Erythroblast (primary cell): ENCODE measurements around the gene PKN2.

Experiments
- GATA1 ChIP-seq: IDR thresholded peaks from 2 replicates; pipeline ENCODE4 v1.6.1; 2011; ENCODE audit warnings: low read depth, mild to moderate bottlenecking, control low read depth, low read length, moderate library complexity
- POLR2A ChIP-seq: IDR thresholded peaks from 2 replicates; pipeline ENCODE4 v1.6.1; 2011; ENCODE audit warnings: mild to moderate bottlenecking, low read length

DNA sequence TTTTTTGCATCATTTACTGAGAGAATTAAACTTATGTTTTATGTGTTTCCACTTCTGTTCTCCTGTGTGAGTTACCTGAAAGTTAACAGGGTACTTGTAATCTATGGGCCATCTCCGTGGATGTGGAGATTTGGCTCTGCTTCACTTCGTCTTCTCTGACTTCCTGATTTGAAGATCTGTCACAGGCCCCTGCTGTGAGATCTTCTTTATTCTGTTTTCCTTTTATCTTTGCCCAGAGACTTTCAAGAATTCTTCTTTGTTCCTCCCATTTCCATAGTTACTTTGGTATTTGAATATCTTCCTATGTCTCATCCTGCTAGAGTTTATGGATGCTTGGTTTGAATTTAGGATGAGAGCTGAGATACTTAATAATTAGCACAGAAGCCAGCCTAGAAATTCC, 35.4 kb upstream of the PKN2 start:
- no peak for TF ChIP-seq POLR2A
- TF ChIP-seq GATA1, result no peak
